Hippocampal formation (tissue), 2 donors: ENCODE results near the gene ODAD3.
A peak's percentile ranks its signal among the peaks of the same experiment; 100 is the strongest.
"Not testable (repeated sequence)": the region's sequence is repeated elsewhere in the genome, so short reads cannot be mapped to it uniquely, and the experiment has no call there.

Experiments
- DNase-seq, 2 donors: peaks; one replicate each; lab custom pipeline; 2025; lab: John Stamatoyannopoulos, UW

Gene ODAD3

GRCh38 chr19:11460207-11460606 is 25.3 kb upstream of the ODAD3 start:
- no peak for DNase-seq

- DNase-seq, result not testable (repeated sequence)
Measured at GRCh38 chr19:11458912-11459311, 24.0 kb upstream of the ODAD3 start.

- DNase-seq, result no peak
Measured at GRCh38 chr19:11458236-11458900, 23.4 kb upstream of the ODAD3 start.

- no peak for DNase-seq
Measured at GRCh38 chr19:11457831-11458230, 22.9 kb upstream of the ODAD3 start.

- DNase-seq, result peak; percentile 79 to 90
Measured at GRCh38 chr19:11457115-11457514, 22.2 kb upstream of the ODAD3 start.

- DNase-seq, result no peak
Measured at GRCh38 chr19:11456659-11457058, 21.7 kb upstream of the ODAD3 start.

GRCh38 chr19:11455233-11455554 is 20.3 kb upstream of the ODAD3 start:
- DNase-seq, result not testable (repeated sequence)

GRCh38 chr19:11453468-11454341 is 18.8 kb upstream of the ODAD3 start:
- no peak for DNase-seq

GRCh38 chr19:11452620-11453310 is 17.8 kb upstream of the ODAD3 start:
- DNase-seq, result no peak

GRCh38 chr19:11451871-11452619 is 17.1 kb upstream of the ODAD3 start:
- no peak for DNase-seq

GRCh38 chr19:11451327-11451870 is 16.5 kb upstream of the ODAD3 start:
- no peak for DNase-seq

- no peak for DNase-seq
Measured at GRCh38 chr19:11450570-11451326, 15.8 kb upstream of the ODAD3 start.

- DNase-seq, result no peak
Measured at GRCh38 chr19:11448923-11449554, 14.1 kb upstream of the ODAD3 start.

GRCh38 chr19:11448410-11448809 is 13.5 kb upstream of the ODAD3 start:
- no peak for DNase-seq

- DNase-seq, result no peak
Measured at GRCh38 chr19:11447347-11448262, 12.7 kb upstream of the ODAD3 start.

- DNase-seq, result peak; percentile 44 to 89
Measured at GRCh38 chr19:11446652-11447301, 11.9 kb upstream of the ODAD3 start.

GRCh38 chr19:11446271-11446651 is 11.3 kb upstream of the ODAD3 start:
- DNase-seq, result no peak

GRCh38 chr19:11445141-11445540 is 10.2 kb upstream of the ODAD3 start:
- DNase-seq, result no peak

GRCh38 chr19:11444059-11444458 is 9.1 kb upstream of the ODAD3 start:
- no peak for DNase-seq
